VCaP (cell line): ENCODE measurements around the gene ETV5.

ENCODE experiments used
- H3K27ac ChIP-seq: fragments of 450-650 bp; 2 replicates; pipeline ENCODE4 v1.5.1; 2017
- CTCF ChIP-seq: fragments of 450-650 bp; conservative IDR thresholded peaks from 2 replicates; pipeline ENCODE4 v1.5.1; 2017; ENCODE audit warnings: mild to moderate bottlenecking, moderate library complexity

The ETV5 gene

GRCh38 chr3:186149319-186149960, 40.6 kb upstream of the ETV5 start:
- TF ChIP-seq CTCF, result no peak
- no peak overlapping the region for H3K27ac ChIP-seq

- no peak for TF ChIP-seq CTCF
- H3K27ac ChIP-seq, result no peak overlapping the region
Observed at GRCh38 chr3:186144257-186144656, 35.4 kb upstream of the ETV5 start.

GRCh38 chr3:186143250-186143649, 34.4 kb upstream of the ETV5 start:
- TF ChIP-seq CTCF, result no peak
- no peak overlapping the region for H3K27ac ChIP-seq

GRCh38 chr3:186142393-186142932, 33.6 kb upstream of the ETV5 start:
- TF ChIP-seq CTCF, result no peak
- no peak overlapping the region for H3K27ac ChIP-seq

GRCh38 chr3:186141790-186142189, 32.9 kb upstream of the ETV5 start:
- H3K27ac ChIP-seq, result no peak overlapping the region
- TF ChIP-seq CTCF, result no peak

GRCh38 chr3:186138272-186138981, 29.5 kb upstream of the ETV5 start:
- H3K27ac ChIP-seq, result no peak overlapping the region
- TF ChIP-seq CTCF, result no peak

GRCh38 chr3:186137051-186137685, 28.3 kb upstream of the ETV5 start:
- TF ChIP-seq CTCF, result no peak
- no peak overlapping the region for H3K27ac ChIP-seq
